Mononuclear cell (primary cell): Measurements from ENCODE around the gene NR3C2. TPM values are rescaled to one million over a fixed set of nuclear protein-coding genes. Genes with fewer than 3 reads are reported as not detected.

Experiments used
- H3K27me3 ChIP-seq: 2 replicates; pipeline ENCODE4 v1.6.0; 2011; ENCODE audit warnings: low read length, control low read depth; ENCODE audit not compliant: insufficient read depth
- H3K4me1 ChIP-seq: 2 replicates; pipeline ENCODE4 v1.5.1; 2011; ENCODE audit warnings: mild to moderate bottlenecking, low read length, control low read depth; ENCODE audit not compliant: insufficient read depth
- H3K4me3 ChIP-seq: 2 replicates; pipeline ENCODE4 v1.5.1; 2011; ENCODE audit warnings: mild to moderate bottlenecking, low read length, moderate library complexity
- H3K9me3 ChIP-seq: 2 replicates; pipeline ENCODE4 v1.5.1; 2011; ENCODE audit warnings: low read depth, mild to moderate bottlenecking, control low read depth, low read length
- total RNA-seq: library from RNA; depleted of rRNA; stranded (reverse); fragments of >200 nt; gene quantifications from one replicate; pipeline ENCODE4 v1.2.3, GENCODE V29; 2012

NR3C2 gene
- total RNA-seq, 1 donor: 29.1 TPM

DNA sequence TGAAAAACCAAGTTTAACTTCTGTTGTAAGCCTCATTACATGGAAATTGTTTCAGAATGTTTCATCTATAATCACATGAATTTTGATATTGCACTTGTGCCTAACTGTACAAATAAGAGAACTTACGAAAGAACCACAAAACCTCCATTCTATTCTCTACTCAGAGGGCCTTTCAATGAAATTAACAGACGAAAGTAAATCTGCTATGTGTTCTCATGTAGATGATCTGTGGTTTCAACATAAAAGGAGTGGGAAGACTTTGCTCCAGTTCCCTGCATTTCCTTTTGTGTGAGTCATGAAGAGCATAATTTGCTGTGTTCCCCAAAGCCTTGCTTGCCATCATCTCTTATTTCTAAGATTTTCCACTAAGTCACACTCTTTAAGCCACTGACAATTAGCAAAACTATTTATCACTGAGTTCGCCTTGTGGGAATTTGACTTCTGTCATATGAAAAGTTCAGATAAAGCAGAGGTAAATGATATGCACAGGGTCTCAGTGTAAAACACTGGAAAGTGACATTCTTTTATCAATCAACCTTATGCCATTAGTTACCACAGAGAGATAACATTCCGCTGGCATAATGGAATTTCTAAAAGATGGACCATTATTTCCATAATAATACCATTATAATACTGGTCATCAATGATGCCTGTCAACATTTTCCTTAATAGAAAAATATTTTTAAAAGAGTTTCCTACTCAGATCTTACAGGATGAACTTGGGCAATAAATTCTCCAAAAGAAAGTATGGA, 329.8 kb downstream of the NR3C2 start:
- Histone ChIP-seq H3K4me3 (no peak overlapping the region), H3K27me3 (no peaks in the 10 kb centered on the region), H3K4me1 (no peaks in the 10 kb centered on the region), H3K9me3 (no peaks in the 10 kb centered on the region)

DNA sequence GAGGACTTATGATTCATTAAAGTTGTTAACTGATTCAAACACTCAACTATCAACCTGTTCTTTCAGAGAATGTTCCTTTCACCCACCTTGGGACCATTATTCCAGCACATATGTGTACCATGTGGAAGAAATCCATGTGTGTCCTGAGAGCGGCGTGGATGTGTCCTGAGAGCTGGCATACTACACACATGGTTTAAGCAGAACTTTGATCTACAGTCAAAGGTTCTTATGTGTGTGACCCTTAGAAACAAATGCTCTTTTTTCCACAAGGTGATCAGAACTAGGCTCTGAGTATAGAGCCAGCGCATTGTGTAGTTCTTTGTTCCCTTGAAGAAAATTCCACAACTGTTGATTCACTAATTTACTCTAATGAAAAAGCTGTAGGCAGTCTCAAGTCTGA, 332.0 kb downstream of the NR3C2 start:
- H3K9me3 ChIP-seq: no peaks in the 10 kb centered on the region
- H3K27me3 ChIP-seq: no peaks in the 10 kb centered on the region
- no peak overlapping the region for H3K4me3 ChIP-seq
- no peaks in the 10 kb centered on the region for H3K4me1 ChIP-seq

DNA sequence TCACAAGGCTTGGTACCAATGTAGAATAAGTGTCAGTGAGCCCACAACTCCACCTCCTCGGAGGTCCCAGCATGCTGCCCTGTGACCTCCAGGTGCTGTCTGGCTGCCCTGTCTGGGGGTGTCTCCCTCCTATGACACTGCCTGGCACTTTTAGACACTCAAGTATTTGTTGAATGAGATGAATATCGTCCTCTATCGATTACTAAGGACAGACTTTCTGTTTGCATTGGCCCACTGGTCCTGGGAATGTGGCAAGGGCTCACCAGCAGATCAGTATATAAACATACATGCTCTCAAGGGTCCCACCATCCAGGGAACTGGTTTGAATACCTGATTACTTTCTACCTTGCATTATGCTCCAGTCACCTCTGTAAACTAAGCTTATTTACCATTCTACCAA, 333.0 kb downstream of the NR3C2 start:
- Histone ChIP-seq H3K9me3 (no peaks in the 10 kb centered on the region), H3K4me1 (no peaks in the 10 kb centered on the region), H3K4me3 (no peak overlapping the region), H3K27me3 (no peaks in the 10 kb centered on the region)

DNA sequence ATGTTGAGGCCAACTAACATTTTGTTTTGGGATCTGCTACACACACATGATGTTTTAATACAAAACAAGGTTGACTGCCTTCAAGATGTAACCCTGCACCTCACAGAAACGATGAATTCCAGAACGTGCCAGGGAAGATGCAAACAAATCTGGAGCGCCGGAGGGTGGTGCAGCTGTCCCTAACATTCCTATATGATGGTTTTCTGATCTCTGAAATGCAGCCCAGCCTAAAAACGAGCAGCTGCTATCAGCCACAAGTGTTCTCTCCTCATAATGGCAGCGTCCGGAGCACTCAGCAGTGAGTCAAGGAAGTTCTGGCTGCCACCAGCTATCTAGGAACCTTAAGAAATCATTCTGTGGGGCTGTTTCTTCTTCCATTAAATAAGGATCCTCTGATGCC, 333.4 kb downstream of the NR3C2 start:
- no peaks in the 10 kb centered on the region for H3K27me3 ChIP-seq
- H3K4me3 ChIP-seq: no peak overlapping the region
- H3K4me1 ChIP-seq: no peaks in the 10 kb centered on the region
- no peaks in the 10 kb centered on the region for H3K9me3 ChIP-seq

DNA sequence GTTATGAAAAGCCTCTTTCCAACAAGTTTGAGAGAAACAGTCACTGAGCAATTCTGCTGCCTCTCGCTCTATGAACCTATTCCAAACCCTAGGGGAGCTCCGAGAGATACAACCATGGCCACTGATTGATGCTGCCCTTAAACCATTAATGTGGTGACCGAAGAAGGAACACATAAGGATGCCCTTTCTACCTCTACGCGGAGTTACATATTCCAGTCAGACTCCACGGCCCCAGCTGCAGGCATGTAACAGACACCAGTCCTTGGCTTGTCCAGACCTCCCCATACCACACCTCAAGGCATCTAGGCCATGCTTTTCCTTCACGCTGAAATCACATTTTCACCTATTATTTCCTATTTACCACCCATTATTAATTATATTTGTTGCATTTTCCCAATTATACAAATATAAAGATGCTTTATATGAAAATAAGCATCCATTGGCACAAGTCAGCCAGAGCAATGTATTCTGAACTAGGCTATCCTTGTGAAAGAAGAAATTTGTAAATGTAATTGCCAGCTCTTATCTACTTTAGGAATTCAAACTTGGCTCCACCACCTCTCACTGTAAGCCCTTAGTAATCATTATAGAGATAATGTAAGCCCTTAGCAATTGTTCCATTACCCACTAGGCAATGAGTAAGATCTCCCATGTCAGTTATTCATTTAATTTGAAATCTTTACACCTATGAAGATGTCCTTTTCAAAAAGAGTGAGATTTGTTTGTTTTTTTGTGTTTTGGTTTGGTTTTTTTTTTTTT, 338.4 kb downstream of the NR3C2 start:
- Histone ChIP-seq H3K4me1 (no peaks in the 10 kb centered on the region), H3K4me3 (no peak overlapping the region), H3K9me3 (no peaks in the 10 kb centered on the region), H3K27me3 (no peaks in the 10 kb centered on the region)

DNA sequence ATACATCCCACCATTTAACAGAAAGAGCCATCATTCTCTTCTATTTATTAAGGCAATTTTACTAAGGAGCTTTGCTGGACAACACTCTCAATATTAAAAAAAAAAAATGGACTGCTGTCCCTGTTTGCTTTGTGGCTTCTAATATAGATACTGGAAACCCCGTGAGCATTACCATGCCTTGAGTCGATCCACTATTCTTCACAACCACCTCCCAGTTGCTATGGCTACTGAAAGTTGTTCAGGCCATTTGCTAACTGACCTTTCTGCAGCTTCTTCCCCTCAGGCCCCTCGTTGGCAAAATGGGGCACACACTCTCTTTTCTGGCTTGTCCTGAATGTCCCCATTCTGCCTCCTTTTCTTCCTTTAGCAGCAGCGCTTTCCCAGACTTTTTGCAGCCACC, 340.4 kb downstream of the NR3C2 start:
- Histone ChIP-seq H3K27me3 (no peaks in the 10 kb centered on the region), H3K4me3 (no peak overlapping the region), H3K9me3 (no peaks in the 10 kb centered on the region), H3K4me1 (no peaks in the 10 kb centered on the region)

DNA sequence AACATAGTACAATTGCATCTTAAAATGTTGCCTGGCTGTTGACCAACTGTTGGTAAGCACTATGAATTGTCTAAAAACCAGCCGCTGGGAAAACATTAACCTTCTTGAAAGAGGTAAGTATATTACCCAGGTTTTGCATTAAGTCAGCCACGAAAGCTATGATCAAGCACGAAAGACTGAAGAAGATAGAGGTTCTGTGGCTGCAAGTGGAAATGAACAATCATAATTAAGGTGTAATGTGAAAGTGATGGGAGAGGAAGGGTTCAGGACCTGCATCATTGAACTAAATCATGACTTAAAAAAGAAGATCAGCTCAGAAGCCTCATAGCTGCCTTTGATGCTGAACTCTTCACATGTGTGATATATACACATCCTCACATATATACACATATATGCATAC, 341.0 kb downstream of the NR3C2 start:
- H3K27me3 ChIP-seq: no peaks in the 10 kb centered on the region
- H3K4me1 ChIP-seq: no peaks in the 10 kb centered on the region
- no peak overlapping the region for H3K4me3 ChIP-seq
- H3K9me3 ChIP-seq: no peaks in the 10 kb centered on the region

DNA sequence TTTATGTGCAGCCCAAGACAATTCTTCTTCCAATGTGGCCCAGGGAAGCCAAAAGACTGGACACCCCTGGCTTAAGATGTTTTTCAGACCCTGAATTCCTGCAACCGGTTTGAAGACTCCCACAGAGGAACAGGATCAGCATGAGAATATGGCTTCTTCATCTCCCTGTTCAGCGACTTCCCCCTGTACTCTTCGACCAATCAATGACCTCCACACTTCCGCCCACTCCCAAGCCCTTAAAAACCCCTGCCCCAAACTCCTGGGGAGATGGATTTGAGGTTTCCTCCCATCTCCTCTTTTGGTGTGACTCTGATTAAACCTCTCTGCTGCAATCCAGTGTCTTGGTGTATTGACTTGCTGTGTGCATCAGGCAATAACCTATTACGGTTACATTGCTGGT, 344.4 kb downstream of the NR3C2 start:
- Histone ChIP-seq H3K9me3 (no peaks in the 10 kb centered on the region), H3K27me3 (no peaks in the 10 kb centered on the region), H3K4me3 (no peak overlapping the region), H3K4me1 (no peaks in the 10 kb centered on the region)

DNA sequence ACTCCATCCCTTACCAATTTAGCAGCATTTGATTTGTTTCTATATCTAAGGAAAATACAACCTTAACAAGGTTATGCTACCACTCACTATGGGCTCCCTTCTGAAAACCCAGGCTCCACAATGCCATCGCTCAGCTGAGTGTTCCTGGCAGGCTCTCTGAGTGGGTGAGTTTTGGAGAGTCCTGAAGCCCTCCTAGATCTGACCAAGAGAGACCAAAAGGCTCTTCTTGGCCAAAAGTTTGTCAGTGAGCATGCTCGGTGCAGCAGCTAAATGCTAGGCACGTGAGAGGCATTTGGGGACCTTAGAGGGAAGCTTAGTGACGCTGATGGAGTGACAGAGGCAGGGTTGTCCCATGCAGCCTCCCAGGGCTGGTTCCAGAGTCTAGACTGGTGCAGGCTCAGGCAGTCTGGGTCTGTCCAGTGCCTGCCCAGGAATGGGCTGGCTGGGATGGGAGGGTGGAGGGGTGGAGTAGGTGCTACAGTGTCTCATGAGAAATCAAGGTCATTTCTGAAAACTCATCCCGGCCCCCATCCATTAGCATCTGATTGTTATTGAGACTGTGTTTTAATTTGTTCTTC, 346.8 kb downstream of the NR3C2 start:
- H3K27me3 ChIP-seq: no peaks in the 10 kb centered on the region
- no peak overlapping the region for H3K4me3 ChIP-seq
- no peaks in the 10 kb centered on the region for H3K4me1 ChIP-seq
- no peaks in the 10 kb centered on the region for H3K9me3 ChIP-seq

DNA sequence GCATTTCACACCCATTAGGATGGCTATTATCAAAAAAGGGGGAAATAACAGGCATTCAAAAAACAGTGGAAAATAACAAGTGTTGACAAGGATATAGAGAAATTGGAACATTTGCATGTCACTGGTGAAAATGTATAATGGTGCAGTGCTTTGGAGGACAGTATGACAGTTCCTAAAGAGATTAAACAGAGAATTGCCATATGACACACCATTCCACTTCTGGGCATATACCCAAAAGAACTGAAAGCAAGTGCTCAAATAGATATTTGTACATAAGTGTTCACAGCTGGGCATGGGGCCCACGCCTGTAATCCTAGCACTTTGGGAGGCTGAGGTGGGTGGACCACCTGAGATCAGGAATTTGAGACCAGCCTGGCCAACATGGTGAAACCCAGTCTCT, 348.1 kb downstream of the NR3C2 start:
- no peak overlapping the region for H3K4me3 ChIP-seq
- no peaks in the 10 kb centered on the region for H3K4me1 ChIP-seq
- no peaks in the 10 kb centered on the region for H3K9me3 ChIP-seq
- H3K27me3 ChIP-seq: no peaks in the 10 kb centered on the region

DNA sequence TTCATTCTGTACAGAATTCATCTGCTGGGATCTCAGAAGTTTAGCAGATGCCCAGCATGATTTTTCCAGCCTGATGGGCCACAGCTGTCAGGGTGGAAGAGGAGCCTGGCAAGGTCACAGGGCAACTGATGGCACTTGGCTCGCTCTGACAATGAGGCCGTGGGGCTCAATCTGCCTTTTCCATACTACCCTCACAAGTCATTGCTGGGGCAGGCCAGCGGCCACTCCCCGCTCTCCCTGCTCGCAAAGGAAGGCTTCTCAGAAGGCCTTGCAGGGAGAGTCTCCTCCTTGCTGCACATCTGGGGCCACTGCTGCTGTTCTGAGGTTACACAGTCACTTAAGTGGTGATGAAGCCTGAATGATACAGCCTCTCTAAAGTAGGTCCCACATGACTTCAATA, 349.1 kb downstream of the NR3C2 start:
- no peaks in the 10 kb centered on the region for H3K27me3 ChIP-seq
- H3K9me3 ChIP-seq: no peaks in the 10 kb centered on the region
- H3K4me1 ChIP-seq: no peaks in the 10 kb centered on the region
- no peak overlapping the region for H3K4me3 ChIP-seq

DNA sequence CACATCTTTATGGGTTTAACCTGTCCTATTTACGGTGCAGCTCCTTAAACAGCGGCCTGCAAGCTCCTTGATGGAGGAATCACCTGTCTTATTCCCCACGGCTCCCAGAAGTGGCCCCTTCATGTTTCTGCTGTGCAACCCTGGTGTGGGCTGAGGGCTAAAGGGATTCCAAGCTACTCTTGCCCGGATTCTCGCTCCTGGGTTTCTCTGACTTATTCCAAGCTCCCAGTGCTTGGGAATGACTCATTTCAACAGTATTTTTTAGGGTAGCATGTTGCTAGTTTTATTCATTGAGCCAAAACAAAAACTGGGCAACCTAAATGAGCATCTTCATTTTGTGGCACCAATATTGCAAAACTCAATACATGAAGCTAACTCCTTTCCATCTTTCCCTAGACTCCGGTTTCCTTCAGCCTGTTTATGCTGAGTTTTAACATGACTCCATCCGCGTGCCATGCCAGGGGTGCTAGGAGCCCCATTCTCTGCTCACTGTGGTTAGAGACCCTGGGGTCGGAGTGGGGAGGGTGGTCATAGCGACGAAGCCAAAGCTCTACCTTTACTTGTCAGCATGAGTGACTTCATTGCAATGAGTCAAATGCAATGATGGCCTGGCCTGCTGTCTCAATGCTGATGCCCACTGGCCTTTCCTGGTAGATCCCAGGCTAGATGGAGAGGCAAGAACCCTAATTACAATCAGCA, 349.7 kb downstream of the NR3C2 start:
- Histone ChIP-seq H3K4me3 (no peak overlapping the region), H3K4me1 (no peaks in the 10 kb centered on the region), H3K9me3 (no peaks in the 10 kb centered on the region), H3K27me3 (no peaks in the 10 kb centered on the region)

DNA sequence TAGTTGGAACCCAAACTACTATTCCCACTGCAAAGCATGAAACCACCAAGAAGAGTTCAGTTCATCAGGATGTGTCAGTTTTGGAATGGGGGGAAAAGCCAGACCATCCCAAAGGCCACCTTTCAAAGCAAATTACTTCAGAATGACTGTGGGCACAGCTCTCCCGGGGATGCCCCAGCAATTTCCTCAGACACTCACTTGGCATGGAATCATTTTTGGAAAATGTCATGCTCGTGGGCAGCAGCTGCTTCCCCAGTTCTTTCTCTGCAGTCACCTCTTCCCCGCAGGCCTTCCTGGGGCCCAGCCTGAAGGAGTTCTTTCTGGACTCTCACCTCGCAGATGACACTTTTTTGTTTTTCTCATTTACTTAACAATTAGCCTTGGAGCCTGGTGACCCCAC, 350.3 kb downstream of the NR3C2 start:
- Histone ChIP-seq H3K9me3 (no peaks in the 10 kb centered on the region), H3K27me3 (no peaks in the 10 kb centered on the region), H3K4me3 (no peak overlapping the region), H3K4me1 (no peaks in the 10 kb centered on the region)

DNA sequence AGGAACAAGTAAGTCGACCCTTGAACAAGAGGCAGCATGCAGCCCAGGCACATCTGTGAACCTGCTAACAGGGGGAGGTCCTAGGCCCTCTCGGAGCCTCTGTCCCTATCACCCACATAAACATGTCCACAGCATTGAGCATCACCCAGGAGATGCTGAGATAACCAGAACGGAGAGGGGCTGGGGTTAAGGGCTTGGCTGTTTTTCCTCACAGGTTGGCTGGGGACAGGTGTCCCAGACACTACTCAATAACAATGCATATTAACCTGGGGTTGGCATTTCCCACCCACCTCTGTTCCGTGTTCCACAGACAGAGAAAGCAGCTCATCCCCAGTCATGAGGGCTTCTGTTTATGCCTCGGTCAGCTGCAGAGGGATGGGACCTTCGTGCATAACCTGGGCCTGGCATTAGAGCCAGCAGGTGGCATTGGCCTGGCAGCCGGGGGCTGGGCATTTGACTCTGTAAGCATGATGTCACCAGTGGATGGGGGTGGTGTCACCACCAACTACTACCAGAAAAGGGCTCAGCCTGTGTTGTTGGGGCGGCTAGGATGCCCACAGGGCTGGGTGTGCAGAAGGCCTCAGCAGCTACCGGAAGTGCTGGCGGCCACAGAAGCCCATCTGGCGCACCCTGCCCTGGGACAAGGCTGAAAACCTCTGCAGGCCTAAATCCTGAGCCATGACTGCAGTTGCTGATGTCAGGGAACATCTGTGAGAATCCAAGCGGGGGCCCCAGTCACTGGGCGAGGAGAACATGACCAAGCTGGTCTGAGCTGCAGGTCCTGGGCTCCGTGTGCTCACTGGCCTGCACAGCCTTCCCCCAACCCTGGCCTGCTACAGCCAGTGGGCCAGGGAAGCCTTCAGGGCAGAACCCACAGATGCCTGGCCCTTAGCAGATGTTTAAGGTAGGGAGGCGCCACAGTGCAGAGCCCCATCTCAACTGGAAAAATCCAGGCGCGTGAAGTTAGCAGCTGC, 351.4 kb downstream of the NR3C2 start:
- no peaks in the 10 kb centered on the region for H3K4me1 ChIP-seq
- no peak overlapping the region for H3K4me3 ChIP-seq
- no peaks in the 10 kb centered on the region for H3K27me3 ChIP-seq
- no peaks in the 10 kb centered on the region for H3K9me3 ChIP-seq
